ENCODE data around the gene SENP3. TPM values are rescaled to one million over a fixed set of nuclear protein-coding genes. Genes with fewer than 3 reads are reported as not detected.

The SENP3 gene
- total and polyA plus RNA-seq, 2 of the 13 experiments (the other 11 are each of a cell fraction or from before 2014, with no cell fraction given), result 55.8 to 75.4 TPM

- TF ChIP-seq ARID5B (CRISPR knock-in tag; IDR thresholded peaks at IDR 0.05) (peak; percentile 59; the same call in 1 of the 2 replicates), SIN3B (IDR thresholded peaks at IDR 0.05; ENCODE audit: low read length) (no peak), MXD1 (CRISPR knock-in tag; IDR thresholded peaks at IDR 0.05) (no peak), SRY (CRISPR knock-in tag; IDR thresholded peaks at IDR 0.05) (peak; percentile 81; the same call in 1 of the 2 replicates), KMT2B (CRISPR knock-in tag; IDR thresholded peaks at IDR 0.05) (peak; percentile 75; the same call in 1 of the 2 replicates), TCF12 (IDR thresholded peaks at IDR 0.05) (no peak), TCF12 (CRISPR knock-in tag; IDR thresholded peaks at IDR 0.05) (no peak), GATAD1 (CRISPR knock-in tag; IDR thresholded peaks at IDR 0.05) (peak; percentile 87), ZNF691 (CRISPR knock-in tag; IDR thresholded peaks at IDR 0.05; ENCODE audit: borderline replicate concordance, low read depth) (0 out of 2 replicates have a peak, but pooled peaks have one; percentile 44), AKAP8 (CRISPR knock-in tag; IDR thresholded peaks at IDR 0.05) (no peak), ZMAT3 (CRISPR knock-in tag; conservative IDR thresholded peaks at IDR 0.05) (no peak), ZNF232 (CRISPR knock-in tag; IDR thresholded peaks at IDR 0.05; ENCODE audit: borderline replicate concordance) (0 out of 2 replicates have a peak, but pooled peaks have one; percentile 52), RFX1 (IDR thresholded peaks at IDR 0.05) (no peak), NR2F1 (CRISPR knock-in tag; IDR thresholded peaks at IDR 0.05) (no peak), GFI1 (CRISPR knock-in tag; IDR thresholded peaks at IDR 0.05; ENCODE audit: borderline replicate concordance) (no peak), MIXL1 (CRISPR knock-in tag; IDR thresholded peaks at IDR 0.05) (peak; percentile 44; the same call in 1 of the 2 replicates), NCOA5 (CRISPR knock-in tag; IDR thresholded peaks at IDR 0.05) (no peak), ZFX (CRISPR knock-in tag; IDR thresholded peaks at IDR 0.05; ENCODE audit: low read depth) (peak; percentile 97), ZBTB33 (CRISPR knock-in tag; IDR thresholded peaks at IDR 0.05) (no peak), ATF7-NPFF (CRISPR knock-in tag; IDR thresholded peaks at IDR 0.05; ENCODE audit: low read depth) (peak; percentile 83)
Measured at GRCh38 chr17:7572338-7572587, 10.5 kb downstream of the SENP3 start (continued).
